Activated CD4-positive, CD25-positive, alpha-beta regulatory T cell treated with anti-CD3 and anti-CD28 coated beads, Interleukin-2, amount 50 U/mL, for 24 hours (primary cell): ENCODE data around the gene ATP2B1.

Experiments
- ATAC-seq, 2 donors: fragments of 150-1000 bp; cut with Tn5 transposase; one replicate each; pipeline ENCODE4 v1.10.0; 2021; ENCODE audit warnings: mild to moderate bottlenecking in 1 of 2, moderate library complexity in 1 of 2

The ATP2B1 gene

GRCh38 chr12:89576572-89577220 is 131.9 kb downstream of the ATP2B1 start:
- no peak for ATAC-seq

DNA sequence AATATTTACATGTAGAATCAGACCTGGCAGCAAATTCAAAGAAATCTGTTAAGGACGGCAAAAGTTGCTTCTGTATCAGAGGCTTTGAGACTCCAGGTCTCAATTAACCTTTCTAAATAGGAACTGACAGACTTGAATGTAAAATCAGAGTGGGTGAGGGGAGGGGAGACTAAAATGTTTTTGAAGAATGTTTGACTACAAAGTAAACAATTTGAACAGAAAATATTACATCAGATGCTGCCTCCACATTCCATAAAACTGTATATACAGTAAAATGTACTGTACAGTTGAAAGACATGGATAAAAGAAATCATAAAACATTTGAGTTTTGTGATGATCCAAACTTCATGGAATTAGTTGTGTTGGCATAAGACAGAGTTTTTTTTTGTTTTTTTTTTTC is 133.3 kb downstream of the ATP2B1 start:
- ATAC-seq: no peak

GRCh38 chr12:89574736-89575208 is 133.9 kb downstream of the ATP2B1 start:
- no peak for ATAC-seq

- ATAC-seq: no peak
Measured at GRCh38 chr12:89573051-89573810, 135.4 kb downstream of the ATP2B1 start.

- no peak for ATAC-seq
Measured at GRCh38 chr12:89571491-89572195, 137.0 kb downstream of the ATP2B1 start.

DNA sequence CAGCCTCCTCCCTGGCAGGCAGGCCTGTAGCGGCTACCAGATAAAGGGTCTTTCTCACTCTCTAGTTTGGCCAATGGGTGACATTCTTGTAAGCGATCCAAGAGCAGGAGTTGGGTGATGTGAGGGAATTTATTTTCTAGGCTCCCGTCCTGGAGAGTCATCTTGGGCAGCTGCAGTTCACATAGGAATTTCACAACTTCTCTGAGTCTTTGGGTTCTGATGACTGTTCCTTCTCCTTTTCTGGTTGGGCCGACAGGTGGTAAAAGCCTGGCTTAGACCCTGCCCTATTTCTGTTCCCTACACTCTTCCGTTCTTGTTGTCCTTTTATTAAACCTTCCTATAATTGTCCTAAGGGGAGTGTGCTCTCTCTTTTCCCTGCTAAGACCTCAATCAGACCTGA is 140.2 kb downstream of the ATP2B1 start:
- no peak for ATAC-seq

GRCh38 chr12:89567691-89568239 is 140.9 kb downstream of the ATP2B1 start:
- no peak for ATAC-seq

DNA sequence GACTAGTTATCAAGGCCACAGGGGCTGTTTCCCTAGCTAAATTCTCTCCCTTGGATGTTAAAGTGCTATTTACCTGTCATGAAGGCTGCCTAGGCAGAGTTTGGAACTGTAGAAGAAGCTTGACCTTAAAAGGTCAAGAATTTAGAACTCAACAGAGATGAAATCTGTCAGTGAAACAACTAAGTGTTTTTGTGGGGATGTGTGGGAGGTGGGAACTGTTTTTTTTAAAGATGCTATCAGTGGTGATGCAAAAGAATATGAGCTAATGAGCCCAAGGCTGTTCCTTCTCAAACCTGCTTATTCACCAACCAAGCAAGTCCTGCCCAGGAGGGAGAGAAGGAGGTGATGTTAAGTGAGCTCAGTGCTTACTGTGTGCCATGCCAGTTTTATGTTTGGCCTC is 142.0 kb downstream of the ATP2B1 start:
- peak; percentile 25 to 36 for ATAC-seq

- ATAC-seq: no peak
Measured at GRCh38 chr12:89565002-89565401, 143.6 kb downstream of the ATP2B1 start.

DNA sequence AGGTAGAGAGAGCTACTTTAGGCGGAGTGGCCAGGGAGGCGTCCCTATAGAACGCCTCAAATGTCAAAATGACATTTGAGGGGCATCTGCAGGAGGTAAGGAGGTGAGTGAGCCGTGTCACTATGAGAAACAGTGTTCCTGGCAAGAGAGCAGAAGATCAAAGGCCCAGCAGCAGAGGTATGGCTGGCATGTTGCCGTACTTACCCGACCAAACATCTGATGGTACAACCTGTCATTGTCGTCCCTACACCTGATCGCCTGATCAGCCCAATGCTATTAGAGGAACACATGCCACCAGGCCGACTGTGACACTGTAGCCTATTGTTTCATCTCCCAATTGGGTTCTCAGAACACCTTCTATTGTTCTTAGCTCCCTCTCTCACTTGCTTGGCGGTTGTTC is 148.9 kb downstream of the ATP2B1 start:
- no peak for ATAC-seq

- no peak for ATAC-seq
Measured at GRCh38 chr12:89556976-89557375, 151.7 kb downstream of the ATP2B1 start.

DNA sequence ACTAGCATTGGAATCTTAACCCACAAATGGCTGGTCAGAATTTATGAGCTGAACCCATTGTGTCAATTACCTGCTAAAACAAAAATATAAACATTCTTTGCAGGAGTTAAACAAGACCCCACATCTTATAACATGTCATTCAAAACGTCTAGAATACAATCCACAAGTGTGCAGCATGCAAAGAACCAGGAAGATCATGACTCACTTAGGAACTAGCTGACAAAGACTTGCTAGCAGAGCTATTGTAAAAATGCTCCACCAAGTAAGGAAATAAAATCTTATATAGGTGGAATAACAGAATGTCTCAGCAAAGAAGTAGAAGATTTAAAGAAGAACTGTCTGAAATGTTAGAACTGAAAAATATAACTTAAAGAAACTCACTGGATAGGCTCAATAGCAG is 156.3 kb downstream of the ATP2B1 start:
- no peak for ATAC-seq

DNA sequence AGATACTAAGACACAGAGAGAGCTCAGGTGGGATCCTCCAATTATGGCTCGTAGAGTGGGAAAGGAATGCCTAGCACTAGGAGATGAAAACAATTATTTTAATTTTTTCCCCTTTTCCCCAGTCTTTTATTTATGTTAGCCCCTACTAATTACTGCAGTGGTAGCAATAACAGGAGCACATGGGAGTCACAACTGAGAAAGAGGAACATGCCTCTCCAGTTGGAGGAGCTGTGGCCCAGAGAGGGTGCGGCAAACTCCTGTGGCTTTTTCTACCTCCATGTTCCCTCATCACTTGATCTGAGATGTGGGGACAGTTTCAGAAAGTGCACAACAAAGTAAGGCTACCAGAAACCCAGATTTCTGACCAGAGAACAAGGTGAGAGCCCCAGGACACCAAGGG is 156.9 kb downstream of the ATP2B1 start:
- ATAC-seq: no peak

- ATAC-seq: no peak
Measured at GRCh38 chr12:89547101-89547500, 161.5 kb downstream of the ATP2B1 start.

DNA sequence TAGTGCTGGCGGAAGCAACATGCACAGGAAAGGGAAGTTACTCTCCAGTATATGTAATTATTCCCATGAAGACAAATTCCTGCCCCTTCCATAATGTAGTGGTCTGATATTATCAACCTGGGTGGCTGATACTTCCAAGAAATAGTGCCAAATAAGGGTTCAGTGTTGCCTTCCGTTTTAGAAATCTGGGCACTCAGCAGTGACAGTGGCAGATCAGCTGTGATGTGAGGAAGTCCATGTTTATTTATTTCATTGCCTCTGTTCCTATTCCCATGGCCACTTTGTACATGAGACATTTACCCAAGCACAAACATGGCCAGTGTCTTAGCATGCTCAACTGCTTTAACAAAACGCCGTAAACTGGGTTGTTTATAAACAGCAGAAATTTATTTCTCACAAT is 162.5 kb downstream of the ATP2B1 start:
- no peak for ATAC-seq

DNA sequence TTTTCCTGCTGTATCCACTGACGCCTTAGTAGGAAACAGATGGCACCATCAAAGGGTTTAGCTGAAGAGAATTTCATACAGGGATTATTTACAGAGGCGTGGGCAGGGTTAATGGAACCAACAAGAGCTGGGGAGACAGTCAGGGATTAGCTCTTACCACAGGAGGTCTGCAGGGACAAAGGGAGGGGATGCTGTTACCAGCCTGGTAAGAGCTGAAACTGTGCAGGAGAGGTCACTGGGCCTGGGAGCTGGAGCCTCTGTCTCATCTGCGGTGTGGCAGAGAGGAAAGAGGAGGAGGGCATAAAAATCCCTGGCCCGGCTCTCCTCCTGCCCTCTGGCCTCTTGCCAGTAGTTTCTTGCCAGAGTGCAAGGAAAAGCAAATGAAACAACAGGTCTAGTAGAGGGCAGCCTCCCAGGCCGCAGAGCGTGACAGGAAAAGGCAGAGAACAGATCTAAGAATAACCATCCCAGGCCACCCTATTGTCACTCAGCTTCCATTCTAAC is 163.9 kb downstream of the ATP2B1 start:
- no peak for ATAC-seq

GRCh38 chr12:89544022-89544421 is 164.6 kb downstream of the ATP2B1 start:
- ATAC-seq: no peak

GRCh38 chr12:89542912-89543592 is 165.6 kb downstream of the ATP2B1 start:
- peak; percentile 73 to 76 for ATAC-seq

- no peak for ATAC-seq
Measured at GRCh38 chr12:89542236-89542635, 166.4 kb downstream of the ATP2B1 start.

GRCh38 chr12:89540586-89540985 is 168.1 kb downstream of the ATP2B1 start:
- ATAC-seq: no peak

- ATAC-seq: no peak
Measured at GRCh38 chr12:89539426-89540223, 169.0 kb downstream of the ATP2B1 start.

DNA sequence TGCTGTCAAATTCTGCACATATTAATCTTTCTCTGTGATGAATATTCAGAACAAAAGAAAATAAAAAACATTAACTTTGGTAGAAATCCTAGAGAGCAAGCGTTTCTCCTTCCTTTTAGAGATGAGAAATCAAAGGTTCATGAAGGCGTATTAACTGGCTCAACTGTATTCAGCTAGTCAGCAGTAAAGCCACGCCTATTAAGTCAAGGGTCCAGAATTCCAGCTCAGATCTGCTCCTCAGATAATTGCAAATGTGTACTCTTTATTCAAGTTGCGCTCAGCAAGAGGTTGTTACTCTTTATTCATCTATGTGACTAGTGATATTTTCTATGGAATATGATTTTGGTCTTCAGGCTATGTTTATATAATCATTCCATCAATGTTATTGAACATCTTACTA is 169.7 kb downstream of the ATP2B1 start:
- ATAC-seq: no peak
